ENCODE results near the gene PGM2L1.

PGM2L1 gene

DNA sequence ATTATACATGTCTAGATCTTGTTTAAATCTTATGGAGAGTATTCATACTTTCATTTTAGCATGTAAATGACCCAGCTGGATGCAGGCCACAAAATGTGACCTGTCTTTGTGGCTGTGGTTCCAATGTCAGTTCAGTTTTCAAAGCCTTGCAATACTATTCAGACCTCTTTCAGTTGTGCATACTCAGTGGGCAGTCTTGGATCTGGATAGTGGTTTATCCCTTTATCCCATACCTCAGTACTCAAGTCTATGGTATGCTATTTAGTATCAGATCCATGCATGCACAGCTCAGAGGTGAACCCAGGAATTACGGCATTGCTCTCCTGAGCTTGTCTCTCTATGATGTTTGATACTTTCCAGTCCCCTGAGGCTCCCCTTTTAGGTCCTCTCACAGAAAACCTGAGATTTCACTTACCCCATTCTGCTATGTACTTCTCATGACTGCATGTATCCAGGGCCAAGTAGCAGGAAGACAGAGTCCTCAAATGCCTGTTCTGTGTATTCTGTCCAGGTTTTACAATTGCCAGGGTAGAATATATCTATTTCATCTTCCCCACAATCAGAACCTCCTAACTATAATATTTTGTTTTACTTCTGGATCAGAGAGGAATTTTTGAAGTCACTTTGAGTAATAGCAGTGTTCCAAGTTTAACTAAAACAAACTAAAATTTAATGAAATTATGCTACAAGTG lies 79.8 kb downstream of the PGM2L1 start:
- TF ChIP-seq EZH2phosphoT487 (IDR thresholded peaks at IDR 0.05; ENCODE audit: borderline replicate concordance), result no peak
- TF ChIP-seq, protein P1, sequence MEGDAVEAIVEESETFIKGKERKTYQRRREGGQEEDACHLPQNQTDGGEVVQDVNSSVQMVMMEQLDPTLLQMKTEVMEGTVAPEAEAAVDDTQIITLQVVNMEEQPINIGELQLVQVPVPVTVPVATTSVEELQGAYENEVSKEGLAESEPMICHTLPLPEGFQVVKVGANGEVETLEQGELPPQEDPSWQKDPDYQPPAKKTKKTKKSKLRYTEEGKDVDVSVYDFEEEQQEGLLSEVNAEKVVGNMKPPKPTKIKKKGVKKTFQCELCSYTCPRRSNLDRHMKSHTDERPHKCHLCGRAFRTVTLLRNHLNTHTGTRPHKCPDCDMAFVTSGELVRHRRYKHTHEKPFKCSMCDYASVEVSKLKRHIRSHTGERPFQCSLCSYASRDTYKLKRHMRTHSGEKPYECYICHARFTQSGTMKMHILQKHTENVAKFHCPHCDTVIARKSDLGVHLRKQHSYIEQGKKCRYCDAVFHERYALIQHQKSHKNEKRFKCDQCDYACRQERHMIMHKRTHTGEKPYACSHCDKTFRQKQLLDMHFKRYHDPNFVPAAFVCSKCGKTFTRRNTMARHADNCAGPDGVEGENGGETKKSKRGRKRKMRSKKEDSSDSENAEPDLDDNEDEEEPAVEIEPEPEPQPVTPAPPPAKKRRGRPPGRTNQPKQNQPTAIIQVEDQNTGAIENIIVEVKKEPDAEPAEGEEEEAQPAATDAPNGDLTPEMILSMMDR (conservative IDR thresholded peaks at IDR 0.05; ENCODE audit: low read length), result no peak; the same call in 1 of the 2 replicates
- H3K4me3 ChIP-seq (ENCODE audit: low read length, poor library complexity, severe bottlenecking), result no peak overlapping the region
- no peaks in the 10 kb centered on the region for H3K4me1 ChIP-seq (ENCODE audit: insufficient read depth, low read length, poor library complexity, severe bottlenecking)
- no peak overlapping the region for H2AFZ ChIP-seq (ENCODE audit: low read length)
- H3K79me2 ChIP-seq (ENCODE audit: insufficient read depth, low read length), result no peaks in the 10 kb centered on the region
- H3K27me3 ChIP-seq (ENCODE audit: insufficient read depth, low read length, poor library complexity, severe bottlenecking), result peaks cover 6% of the 10 kb centered on the region
- H3K9me2 ChIP-seq (replicated peaks; ENCODE audit: low read depth, low read length), result no peaks in the 10 kb centered on the region
- no peaks in the 10 kb centered on the region for H4K20me1 ChIP-seq (ENCODE audit: insufficient read depth, low read length, poor library complexity, severe bottlenecking)
- H3K36me3 ChIP-seq (ENCODE audit: insufficient read depth, low read length), result no peaks in the 10 kb centered on the region
- no peaks in the 10 kb centered on the region; the same call in 1 of the 2 replicates for H3K9me3 ChIP-seq (ENCODE audit: insufficient read depth, low read depth, low read length)
- no peaks in the 10 kb centered on the region for H3F3A ChIP-seq (ENCODE audit: low read depth)
- no peak overlapping the region for H3K4me2 ChIP-seq (ENCODE audit: low read depth, low read length, poor library complexity, severe bottlenecking)
- no peak overlapping the region for H3K9ac ChIP-seq (ENCODE audit: low read depth, low read length, poor library complexity, severe bottlenecking)

DNA sequence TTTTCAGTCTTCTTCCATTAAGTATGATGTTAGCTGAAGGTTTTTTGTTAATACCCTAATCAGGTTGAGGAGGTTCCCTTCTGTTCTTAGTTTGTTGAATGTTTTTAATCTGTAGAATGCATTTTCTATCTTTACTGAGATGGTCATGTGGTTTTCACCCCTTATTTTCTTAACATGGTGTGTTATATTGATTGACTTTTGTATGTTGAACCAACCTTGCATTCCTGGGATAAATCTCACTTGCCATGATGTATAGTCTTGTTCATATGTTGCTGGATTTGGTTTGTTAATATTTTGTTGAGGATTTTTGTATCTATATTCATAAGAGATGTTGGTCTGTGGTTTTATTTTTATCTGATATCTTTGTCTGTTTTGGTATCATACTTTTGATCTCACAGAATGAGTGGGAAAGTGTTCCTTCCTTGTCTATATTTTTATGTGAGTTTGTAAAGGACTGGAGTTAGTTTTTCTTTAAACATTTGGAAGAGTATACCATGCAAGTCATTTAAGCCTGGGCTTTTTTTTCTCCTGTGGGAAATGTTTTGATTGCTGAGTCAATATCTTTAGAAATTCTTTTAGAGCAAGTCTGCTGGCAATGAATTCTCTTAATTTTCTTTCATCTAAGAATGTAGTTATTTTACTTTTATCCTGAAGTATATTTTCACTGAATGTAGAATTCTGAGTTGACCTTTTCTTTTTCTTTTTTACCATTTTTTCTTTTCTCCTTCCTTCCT lies 81.3 kb downstream of the PGM2L1 start:
- H3K27me3 ChIP-seq (ENCODE audit: insufficient read depth, low read length, poor library complexity, severe bottlenecking), result peaks cover 6% of the 10 kb centered on the region
- H2AFZ ChIP-seq (ENCODE audit: low read length), result no peak overlapping the region
- H3K4me3 ChIP-seq (ENCODE audit: low read length, poor library complexity, severe bottlenecking), result no peak overlapping the region
- H3K4me2 ChIP-seq (ENCODE audit: low read depth, low read length, poor library complexity, severe bottlenecking), result no peak overlapping the region
- no peak overlapping the region for H3K9ac ChIP-seq (ENCODE audit: low read depth, low read length, poor library complexity, severe bottlenecking)
- no peaks in the 10 kb centered on the region for H3F3A ChIP-seq (ENCODE audit: low read depth)
- H3K9me2 ChIP-seq (replicated peaks; ENCODE audit: low read depth, low read length), result no peaks in the 10 kb centered on the region
- H3K9me3 ChIP-seq (ENCODE audit: insufficient read depth, low read depth, low read length), result no peaks in the 10 kb centered on the region; the same call in 1 of the 2 replicates
- no peaks in the 10 kb centered on the region for H3K4me1 ChIP-seq (ENCODE audit: insufficient read depth, low read length, poor library complexity, severe bottlenecking)
- no peaks in the 10 kb centered on the region for H4K20me1 ChIP-seq (ENCODE audit: insufficient read depth, low read length, poor library complexity, severe bottlenecking)
- no peaks in the 10 kb centered on the region for H3K36me3 ChIP-seq (ENCODE audit: insufficient read depth, low read length)
- TF ChIP-seq, protein P1 (conservative IDR thresholded peaks at IDR 0.05; ENCODE audit: low read length), result no peak
- no peak for TF ChIP-seq EZH2phosphoT487 (IDR thresholded peaks at IDR 0.05; ENCODE audit: borderline replicate concordance)
- no peaks in the 10 kb centered on the region for H3K79me2 ChIP-seq (ENCODE audit: insufficient read depth, low read length)

DNA sequence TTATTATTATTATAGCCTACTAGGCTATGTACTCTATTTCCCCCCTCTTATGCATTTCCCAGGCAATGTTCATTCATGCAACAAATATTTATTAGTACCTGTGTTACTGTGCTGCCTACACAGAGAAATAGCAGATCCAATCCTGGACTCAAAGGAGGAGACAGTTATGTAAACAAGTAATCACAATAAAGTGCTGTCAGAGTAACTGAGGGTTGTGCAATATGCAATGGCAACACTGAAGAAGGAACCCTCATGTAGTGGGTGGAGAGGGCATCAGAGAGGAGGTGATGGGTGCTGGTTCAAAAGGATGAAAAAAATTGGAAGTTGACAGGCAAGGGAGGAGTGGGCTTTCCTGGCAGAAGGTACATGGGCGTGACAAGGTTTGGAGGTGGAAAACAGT lies 85.9 kb downstream of the PGM2L1 start:
- no peaks in the 10 kb centered on the region for H3K79me2 ChIP-seq (ENCODE audit: insufficient read depth, low read length)
- H3K9me3 ChIP-seq (ENCODE audit: insufficient read depth, low read depth, low read length), result no peaks in the 10 kb centered on the region; the same call in 1 of the 2 replicates
- no peak overlapping the region for H2AFZ ChIP-seq (ENCODE audit: low read length)
- no peak overlapping the region for H3K4me2 ChIP-seq (ENCODE audit: low read depth, low read length, poor library complexity, severe bottlenecking)
- H3K9ac ChIP-seq (ENCODE audit: low read depth, low read length, poor library complexity, severe bottlenecking), result no peak overlapping the region
- H3K36me3 ChIP-seq (ENCODE audit: insufficient read depth, low read length), result no peaks in the 10 kb centered on the region
- peaks cover 6% of the 10 kb centered on the region for H3K27me3 ChIP-seq (ENCODE audit: insufficient read depth, low read length, poor library complexity, severe bottlenecking)
- H4K20me1 ChIP-seq (ENCODE audit: insufficient read depth, low read length, poor library complexity, severe bottlenecking), result no peaks in the 10 kb centered on the region
- no peaks in the 10 kb centered on the region for H3F3A ChIP-seq (ENCODE audit: low read depth)
- no peaks in the 10 kb centered on the region for H3K9me2 ChIP-seq (replicated peaks; ENCODE audit: low read depth, low read length)
- TF ChIP-seq EZH2phosphoT487 (IDR thresholded peaks at IDR 0.05; ENCODE audit: borderline replicate concordance), result no peak
- TF ChIP-seq, protein P1 (conservative IDR thresholded peaks at IDR 0.05; ENCODE audit: low read length), result no peak
- H3K4me1 ChIP-seq (ENCODE audit: insufficient read depth, low read length, poor library complexity, severe bottlenecking), result no peaks in the 10 kb centered on the region
- H3K4me3 ChIP-seq (ENCODE audit: low read length, poor library complexity, severe bottlenecking), result no peak overlapping the region
